Peyer's patch (tissue), 4 donors: ENCODE measurements around the gene HYOU1.

Experiments
- CTCF ChIP-seq, 6 experiments: fragments of 450-650 bp in 4 of 6; fragments of 200-600 bp in 2 of 6; sonication (generic) in 1 of 6; IDR thresholded peaks; one replicate each; pipeline ENCODE4 v1.5.1; 2017 to 2019; ENCODE audit warnings: antibody characterized with exemption in 6 of 6, mild to moderate bottlenecking in 3 of 6, moderate library complexity in 1 of 6
- POLR2A ChIP-seq, 2 donors: fragments of 450-650 bp; IDR thresholded peaks; one replicate each; pipeline ENCODE4 v1.5.1; 2017; ENCODE audit warnings: antibody characterized with exemption in 2 of 2, mild to moderate bottlenecking in 2 of 2, moderate library complexity in 2 of 2

- TF ChIP-seq POLR2A (IDR thresholded peaks at IDR 0.05) (peak; percentile 59 to 63), CTCF (IDR thresholded peaks at IDR 0.05) (peak in 2 of 6 experiments; percentile 10 to 14)
Observed at GRCh38 chr11:119018074-119018938, 38.7 kb downstream of the HYOU1 start, which contains the start of the genes RPS25 and TRAPPC4.
